ENCODE measurements around the gene SEC14L1.

Gene SEC14L1

GRCh38 chr17:77209330-77209748 lies 68.6 kb downstream of the SEC14L1 start:
- DNase-seq (no peak), ATAC-seq (replicated peaks) (no peak)
- peaks cover 39 to 70% of the 10 kb centered on the region in 2 donors for H3K4me1 Mint-ChIP-seq
- H3K36me3 Mint-ChIP-seq = peaks cover 81 to 98% of the 10 kb centered on the region in 2 donors
- no peaks in the 10 kb centered on the region for H3K27me3 Mint-ChIP-seq
- H3K4me3 Mint-ChIP-seq = no peak overlapping the region
- no peaks in the 10 kb centered on the region for H3K9me3 Mint-ChIP-seq
- H3K27ac Mint-ChIP-seq = no peak overlapping the region

GRCh38 chr17:77210331-77210730 lies 69.6 kb downstream of the SEC14L1 start:
- Mint-ChIP-seq H3K9me3 (no peaks in the 10 kb centered on the region), H3K4me1 (peaks cover 41 to 75% of the 10 kb centered on the region in 2 donors), H3K36me3 (peaks cover 82 to 96% of the 10 kb centered on the region in 2 donors), H3K4me3 (peak overlapping the region in 1 of 2 donors; percentile 29), H3K27ac (peak overlapping the region; percentile 42), H3K27me3 (no peaks in the 10 kb centered on the region)
- ATAC-seq (replicated peaks) (no peak), DNase-seq (no peak)

- Mint-ChIP-seq H3K4me1 (peaks cover 43 to 71% of the 10 kb centered on the region in 2 donors), H3K9me3 (no peaks in the 10 kb centered on the region), H3K27me3 (no peaks in the 10 kb centered on the region), H3K27ac (peak overlapping the region; percentile 26), H3K36me3 (peaks cover 82 to 93% of the 10 kb centered on the region in 2 donors), H3K4me3 (no peak overlapping the region)
- no peak for DNase-seq
- ATAC-seq (replicated peaks) = no peak
Observed at GRCh38 chr17:77210946-77211541, 70.3 kb downstream of the SEC14L1 start.

GRCh38 chr17:77211681-77212080 lies 70.9 kb downstream of the SEC14L1 start:
- no peaks in the 10 kb centered on the region for H3K27me3 Mint-ChIP-seq
- peaks cover 80 to 91% of the 10 kb centered on the region in 2 donors for H3K36me3 Mint-ChIP-seq
- ATAC-seq (replicated peaks) = no peak
- DNase-seq = no peak
- peaks cover 44 to 69% of the 10 kb centered on the region in 2 donors for H3K4me1 Mint-ChIP-seq
- H3K27ac Mint-ChIP-seq = peak overlapping the region; percentile 93
- H3K9me3 Mint-ChIP-seq = no peaks in the 10 kb centered on the region
- peak overlapping the region; percentile 75 to 81 for H3K4me3 Mint-ChIP-seq

GRCh38 chr17:77212081-77212832 lies 71.5 kb downstream of the SEC14L1 start:
- peaks cover 80 to 90% of the 10 kb centered on the region in 2 donors for H3K36me3 Mint-ChIP-seq
- peak overlapping the region; percentile 93 for H3K27ac Mint-ChIP-seq
- peak; percentile 45 for DNase-seq
- H3K4me3 Mint-ChIP-seq = peak overlapping the region; percentile 75 to 81
- ATAC-seq (replicated peaks) = peak; percentile 96 to 97
- peaks cover 45 to 69% of the 10 kb centered on the region in 2 donors for H3K4me1 Mint-ChIP-seq
- H3K9me3 Mint-ChIP-seq = no peaks in the 10 kb centered on the region
- H3K27me3 Mint-ChIP-seq = no peaks in the 10 kb centered on the region

- Mint-ChIP-seq H3K4me3 (peak overlapping the region; percentile 75 to 81), H3K4me1 (peaks cover 45 to 69% of the 10 kb centered on the region in 2 donors), H3K36me3 (peaks cover 84 to 89% of the 10 kb centered on the region in 2 donors), H3K9me3 (no peaks in the 10 kb centered on the region), H3K27ac (peak overlapping the region; percentile 93), H3K27me3 (no peaks in the 10 kb centered on the region)
- peak in 1 of 2 donors; percentile 11 for ATAC-seq (replicated peaks)
- no peak for DNase-seq
Observed at GRCh38 chr17:77212833-77213777, 72.3 kb downstream of the SEC14L1 start.

GRCh38 chr17:77213778-77214132 lies 73.0 kb downstream of the SEC14L1 start:
- H3K4me3 Mint-ChIP-seq = no peak overlapping the region
- peaks cover 82 to 88% of the 10 kb centered on the region in 2 donors for H3K36me3 Mint-ChIP-seq
- H3K4me1 Mint-ChIP-seq = peaks cover 44 to 65% of the 10 kb centered on the region in 2 donors
- DNase-seq = no peak
- H3K27ac Mint-ChIP-seq = peak overlapping the region; percentile 31
- H3K9me3 Mint-ChIP-seq = no peaks in the 10 kb centered on the region
- H3K27me3 Mint-ChIP-seq = no peaks in the 10 kb centered on the region
- no peak for ATAC-seq (replicated peaks)

GRCh38 chr17:77214328-77214727 lies 73.6 kb downstream of the SEC14L1 start:
- H3K36me3 Mint-ChIP-seq = peaks cover 82 to 87% of the 10 kb centered on the region in 2 donors

GRCh38 chr17:77214743-77215142 lies 74.0 kb downstream of the SEC14L1 start:
- peaks cover 44 to 60% of the 10 kb centered on the region in 2 donors for H3K4me1 Mint-ChIP-seq
- no peaks in the 10 kb centered on the region for H3K9me3 Mint-ChIP-seq
- H3K36me3 Mint-ChIP-seq = peaks cover 78 to 83% of the 10 kb centered on the region in 2 donors

More at GRCh38 chr17:77214328-77214727, 73.6 kb downstream of the SEC14L1 start:
- ATAC-seq (replicated peaks) (no peak), DNase-seq (no peak)
- Mint-ChIP-seq H3K9me3 (no peaks in the 10 kb centered on the region), H3K27ac (peak overlapping the region; percentile 86), H3K27me3 (no peaks in the 10 kb centered on the region), H3K4me1 (peaks cover 44 to 62% of the 10 kb centered on the region in 2 donors), H3K4me3 (no peak overlapping the region)

GRCh38 chr17:77215281-77215680 lies 74.5 kb downstream of the SEC14L1 start:
- H3K36me3 Mint-ChIP-seq = peaks cover 76 to 78% of the 10 kb centered on the region in 2 donors
- no peaks in the 10 kb centered on the region for H3K9me3 Mint-ChIP-seq
- H3K27me3 Mint-ChIP-seq = no peaks in the 10 kb centered on the region
- no peak overlapping the region for H3K27ac Mint-ChIP-seq
- ATAC-seq (replicated peaks) (no peak), DNase-seq (no peak)
- no peak overlapping the region for H3K4me3 Mint-ChIP-seq
- peaks cover 40 to 55% of the 10 kb centered on the region in 2 donors for H3K4me1 Mint-ChIP-seq

More at GRCh38 chr17:77214743-77215142, 74.0 kb downstream of the SEC14L1 start:
- no peak for DNase-seq
- H3K4me3 Mint-ChIP-seq = no peak overlapping the region
- no peaks in the 10 kb centered on the region for H3K27me3 Mint-ChIP-seq
- peak in 1 of 2 donors; percentile 38 for ATAC-seq (replicated peaks)
- peak overlapping the region; percentile 86 for H3K27ac Mint-ChIP-seq

GRCh38 chr17:77216486-77216885 lies 75.7 kb downstream of the SEC14L1 start:
- peaks cover 67 to 72% of the 10 kb centered on the region in 2 donors for H3K36me3 Mint-ChIP-seq
- H3K4me1 Mint-ChIP-seq = peaks cover 28 to 43% of the 10 kb centered on the region in 2 donors
- H3K27me3 Mint-ChIP-seq = no peaks in the 10 kb centered on the region
- H3K9me3 Mint-ChIP-seq = no peaks in the 10 kb centered on the region
- no peak overlapping the region for H3K4me3 Mint-ChIP-seq
- DNase-seq = no peak
- ATAC-seq (replicated peaks) = no peak
- H3K27ac Mint-ChIP-seq = no peak overlapping the region

- Mint-ChIP-seq H3K4me1 (peaks cover 22 to 36% of the 10 kb centered on the region in 2 donors), H3K9me3 (no peaks in the 10 kb centered on the region), H3K36me3 (peaks cover 64 to 69% of the 10 kb centered on the region in 2 donors), H3K27me3 (no peaks in the 10 kb centered on the region), H3K27ac (no peak overlapping the region), H3K4me3 (no peak overlapping the region)
- DNase-seq (no peak), ATAC-seq (replicated peaks) (no peak)
Observed at GRCh38 chr17:77217123-77217522, 76.4 kb downstream of the SEC14L1 start.

GRCh38 chr17:77217566-77217965 lies 76.8 kb downstream of the SEC14L1 start:
- ATAC-seq (replicated peaks) (no peak), DNase-seq (no peak)
- H3K4me3 Mint-ChIP-seq = no peak overlapping the region
- H3K27me3 Mint-ChIP-seq = no peaks in the 10 kb centered on the region
- H3K4me1 Mint-ChIP-seq = peaks cover 18 to 32% of the 10 kb centered on the region in 2 donors
- no peak overlapping the region for H3K27ac Mint-ChIP-seq
- peaks cover 60 to 64% of the 10 kb centered on the region in 2 donors for H3K36me3 Mint-ChIP-seq
- H3K9me3 Mint-ChIP-seq = no peaks in the 10 kb centered on the region

- DNase-seq (no peak), ATAC-seq (replicated peaks) (no peak)
- peaks cover 14 to 22% of the 10 kb centered on the region in 2 donors for H3K4me1 Mint-ChIP-seq
- H3K27me3 Mint-ChIP-seq = no peaks in the 10 kb centered on the region
- H3K9me3 Mint-ChIP-seq = no peaks in the 10 kb centered on the region
- peaks cover 57 to 58% of the 10 kb centered on the region in 2 donors for H3K36me3 Mint-ChIP-seq
- H3K27ac Mint-ChIP-seq = peak overlapping the region; percentile 39
- no peak overlapping the region for H3K4me3 Mint-ChIP-seq
Observed at GRCh38 chr17:77218902-77219301, 78.1 kb downstream of the SEC14L1 start.

All from stimulated activated naive B cell treated with anti-CD40 and anti-IgM and Interleukin-4, amounts not matched to agents 10 μg/mL and 1 μg/mL and 100 μg/mL, for 72 hours (primary cell).